Measurements from ENCODE around the gene DPH7.

Gene DPH7

DNA sequence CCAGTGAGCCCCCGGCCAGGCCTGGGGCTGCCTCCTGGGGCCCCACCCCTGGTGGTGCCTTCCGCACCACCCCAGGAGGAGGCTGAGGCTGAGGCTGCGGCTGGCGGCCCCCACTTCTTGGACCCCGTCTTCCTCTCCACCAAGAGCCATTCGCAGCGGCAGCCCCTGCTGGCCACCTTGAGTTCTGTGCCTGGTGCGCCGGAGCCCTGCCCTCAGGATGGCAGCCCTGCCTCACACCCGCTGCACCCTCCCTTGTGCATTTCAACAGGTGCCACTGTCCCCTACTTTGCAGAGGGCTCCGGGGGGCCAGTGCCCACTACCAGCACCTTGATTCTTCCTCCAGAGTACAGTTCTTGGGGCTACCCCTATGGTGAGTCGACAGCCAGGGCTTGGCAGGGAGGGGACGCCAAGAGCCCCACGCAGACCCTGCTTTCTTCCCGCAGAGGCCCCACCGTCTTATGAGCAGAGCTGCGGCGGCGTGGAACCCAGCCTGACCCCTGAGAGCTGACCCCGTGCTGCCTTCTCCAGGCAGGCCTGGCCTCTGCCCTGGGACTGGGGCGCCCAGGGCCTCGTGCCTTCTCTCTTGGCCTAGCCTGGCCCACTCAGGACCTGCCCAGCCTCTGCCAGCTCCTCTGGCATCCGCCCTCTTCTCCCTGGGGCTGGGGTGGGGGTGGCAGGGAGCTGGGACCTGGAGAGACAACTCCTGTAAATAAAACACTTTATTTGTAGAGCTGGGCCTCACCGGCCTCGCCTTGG lies 36.1 kb upstream of the DPH7 start:
- H3K27me3 ChIP-seq (ENCODE audit: insufficient read depth, low read length) = no peaks in the 10 kb centered on the region
- no peaks in the 10 kb centered on the region for H3K9me3 ChIP-seq (ENCODE audit: insufficient read depth, low read depth, low read length)
- H3K4me3 ChIP-seq (ENCODE audit: low read length) = no peak overlapping the region
- H3K4me1 ChIP-seq (ENCODE audit: insufficient read depth, low read length) = peaks cover 11% of the 10 kb centered on the region
- H3K27ac ChIP-seq (ENCODE audit: low read length) = no peak overlapping the region
- peaks cover 34% of the 10 kb centered on the region for H3K36me3 ChIP-seq (ENCODE audit: insufficient read depth, low read depth, low read length)
- no peak overlapping the region for H3K9ac ChIP-seq (ENCODE audit: low read depth, low read length)

DNA sequence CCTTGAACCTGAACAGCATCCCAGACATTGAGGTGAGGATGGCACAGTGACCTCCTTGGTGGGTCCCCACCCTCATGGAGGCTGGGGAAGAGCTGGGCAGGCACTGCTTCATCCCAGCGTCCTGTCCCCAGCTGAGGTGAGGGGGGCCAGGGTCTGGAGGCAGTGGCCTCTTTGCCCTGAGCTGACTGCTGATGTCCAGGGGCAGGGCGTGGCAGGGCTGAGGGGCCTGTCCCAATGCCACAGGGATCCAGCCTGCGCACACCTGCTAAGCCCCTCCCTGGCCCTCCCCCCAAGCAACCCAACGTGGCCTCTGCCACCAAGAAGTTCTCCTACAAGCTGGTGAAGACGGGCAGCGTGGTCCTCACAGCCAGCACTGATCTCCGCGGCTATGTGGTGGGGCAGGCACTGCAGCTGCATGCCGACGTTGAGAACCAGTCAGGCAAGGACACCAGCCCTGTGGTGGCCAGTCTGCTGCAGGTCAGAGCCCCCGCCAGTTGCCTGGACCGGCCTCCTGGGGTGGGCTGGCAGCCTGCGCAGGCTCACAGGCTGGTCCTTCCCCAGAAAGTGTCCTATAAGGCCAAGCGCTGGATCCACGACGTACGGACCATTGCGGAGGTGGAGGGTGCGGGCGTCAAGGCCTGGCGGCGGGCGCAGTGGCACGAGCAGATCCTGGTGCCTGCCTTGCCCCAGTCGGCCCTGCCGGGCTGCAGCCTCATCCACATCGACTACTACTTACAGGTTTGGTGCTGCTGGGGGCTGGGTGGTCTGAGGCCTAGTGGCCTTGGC lies 35.2 kb upstream of the DPH7 start:
- Histone ChIP-seq H3K4me3 (ENCODE audit: low read length) (no peak overlapping the region), H3K9me3 (ENCODE audit: insufficient read depth, low read depth, low read length) (no peaks in the 10 kb centered on the region), H3K36me3 (ENCODE audit: insufficient read depth, low read depth, low read length) (peaks cover 34% of the 10 kb centered on the region), H3K4me1 (ENCODE audit: insufficient read depth, low read length) (peaks cover 11% of the 10 kb centered on the region), H3K9ac (ENCODE audit: low read depth, low read length) (no peak overlapping the region), H3K27ac (ENCODE audit: low read length) (no peak overlapping the region), H3K27me3 (ENCODE audit: insufficient read depth, low read length) (no peaks in the 10 kb centered on the region)

DNA sequence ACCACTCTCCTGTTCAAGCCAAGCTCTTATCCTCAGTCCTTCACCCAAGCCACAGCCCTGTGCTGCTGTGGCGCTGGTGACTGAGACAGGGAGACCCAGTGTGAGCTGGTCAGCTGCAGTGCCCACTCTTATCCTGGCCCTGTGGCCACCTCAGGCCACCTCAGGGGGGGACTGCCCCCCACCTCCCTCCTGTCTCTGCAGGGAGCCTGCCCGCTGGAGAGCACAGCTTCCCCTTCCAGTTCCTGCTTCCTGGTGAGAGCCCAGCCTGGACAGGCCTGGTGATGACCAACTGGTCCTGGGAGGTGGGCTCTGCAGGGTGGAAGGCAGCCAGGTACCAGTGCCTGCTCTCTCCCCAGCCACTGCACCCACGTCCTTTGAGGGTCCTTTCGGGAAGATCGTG lies 34.5 kb upstream of the DPH7 start:
- Histone ChIP-seq H3K36me3 (ENCODE audit: insufficient read depth, low read depth, low read length) (peaks cover 34% of the 10 kb centered on the region), H3K4me3 (ENCODE audit: low read length) (no peak overlapping the region), H3K9me3 (ENCODE audit: insufficient read depth, low read depth, low read length) (no peaks in the 10 kb centered on the region), H3K27me3 (ENCODE audit: insufficient read depth, low read length) (no peaks in the 10 kb centered on the region), H3K9ac (ENCODE audit: low read depth, low read length) (no peak overlapping the region), H3K4me1 (ENCODE audit: insufficient read depth, low read length) (peaks cover 11% of the 10 kb centered on the region), H3K27ac (ENCODE audit: low read length) (no peak overlapping the region)

DNA sequence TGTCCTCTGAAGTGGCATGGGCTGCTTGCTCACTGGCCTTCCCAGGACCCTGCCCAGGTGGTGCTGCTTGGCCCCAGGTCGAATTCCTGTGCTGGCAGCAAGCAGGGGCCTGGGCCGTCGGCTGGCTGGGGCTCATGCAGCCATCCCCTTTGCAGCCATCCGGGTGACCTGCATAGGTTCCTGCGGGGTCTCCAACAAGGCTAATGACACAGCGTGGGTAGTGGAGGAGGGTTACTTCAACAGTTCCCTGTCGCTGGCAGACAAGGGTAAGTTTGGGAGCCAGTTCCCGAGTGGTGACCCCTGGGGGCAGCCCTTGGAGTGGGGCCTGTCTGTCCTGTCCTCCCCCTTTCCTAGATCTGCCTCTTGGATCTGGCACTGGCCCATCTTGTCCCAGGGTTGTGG lies 34.0 kb upstream of the DPH7 start:
- H3K36me3 ChIP-seq (ENCODE audit: insufficient read depth, low read depth, low read length) = peaks cover 34% of the 10 kb centered on the region
- no peaks in the 10 kb centered on the region for H3K27me3 ChIP-seq (ENCODE audit: insufficient read depth, low read length)
- no peak overlapping the region for H3K27ac ChIP-seq (ENCODE audit: low read length)
- no peak overlapping the region for H3K9ac ChIP-seq (ENCODE audit: low read depth, low read length)
- H3K4me3 ChIP-seq (ENCODE audit: low read length) = no peak overlapping the region
- peaks cover 10% of the 10 kb centered on the region for H3K4me1 ChIP-seq (ENCODE audit: insufficient read depth, low read length)
- no peaks in the 10 kb centered on the region for H3K9me3 ChIP-seq (ENCODE audit: insufficient read depth, low read depth, low read length)

DNA sequence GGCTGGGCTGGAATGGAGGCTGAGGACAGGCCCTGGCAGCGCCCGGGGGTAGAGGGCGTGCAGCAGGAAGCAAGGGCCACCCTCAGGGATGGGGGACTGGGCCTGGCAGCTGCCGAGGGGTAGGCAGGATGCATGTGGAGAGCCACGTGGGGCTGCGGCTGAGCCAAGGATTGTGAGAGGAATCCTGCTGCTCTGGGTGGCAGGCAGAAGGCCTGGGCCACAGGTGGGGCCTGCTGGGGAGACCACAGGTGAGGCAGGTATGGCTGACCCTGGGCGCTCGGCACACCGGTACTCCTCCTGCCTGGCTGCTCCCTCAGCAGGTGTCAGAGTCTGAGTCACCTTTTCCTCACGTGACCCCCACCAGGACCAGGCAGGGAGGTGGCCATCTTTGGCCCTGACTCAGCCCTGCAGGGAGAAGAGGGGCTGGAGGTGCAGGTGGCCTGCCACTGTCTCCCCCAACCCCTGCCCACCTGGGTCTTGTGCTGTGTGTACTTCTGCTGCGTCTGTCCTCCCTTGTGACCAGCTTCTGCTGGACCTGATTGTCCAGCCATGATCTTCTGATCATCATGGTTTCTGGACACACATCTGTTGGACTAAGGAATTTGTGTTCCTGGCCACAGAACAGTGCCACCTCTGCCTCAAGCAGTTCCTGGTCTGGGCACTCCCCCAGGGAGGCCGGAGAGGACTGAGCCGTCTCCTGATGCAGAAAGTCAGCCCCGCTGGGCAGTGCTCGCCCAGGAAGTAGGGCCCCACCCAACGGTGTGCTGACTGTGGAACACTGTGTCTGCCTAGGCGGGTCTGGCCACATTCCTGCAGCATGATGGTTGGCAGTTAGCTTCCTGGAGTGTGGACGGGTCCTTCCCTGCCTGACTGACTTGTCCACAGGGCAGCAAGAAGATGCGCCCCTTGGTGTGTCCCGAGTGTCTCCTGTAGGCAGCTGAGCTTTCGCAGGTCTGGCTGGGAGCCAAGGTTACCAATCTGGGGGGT lies 33.2 kb upstream of the DPH7 start:
- Histone ChIP-seq H3K27ac (ENCODE audit: low read length) (no peak overlapping the region), H3K9me3 (ENCODE audit: insufficient read depth, low read depth, low read length) (no peaks in the 10 kb centered on the region), H3K27me3 (ENCODE audit: insufficient read depth, low read length) (peaks cover 2% of the 10 kb centered on the region), H3K4me1 (ENCODE audit: insufficient read depth, low read length) (peaks cover 7% of the 10 kb centered on the region; the same call in 1 of the 2 replicates), H3K4me3 (ENCODE audit: low read length) (no peak overlapping the region), H3K9ac (ENCODE audit: low read depth, low read length) (no peak overlapping the region), H3K36me3 (ENCODE audit: insufficient read depth, low read depth, low read length) (peaks cover 30% of the 10 kb centered on the region)

DNA sequence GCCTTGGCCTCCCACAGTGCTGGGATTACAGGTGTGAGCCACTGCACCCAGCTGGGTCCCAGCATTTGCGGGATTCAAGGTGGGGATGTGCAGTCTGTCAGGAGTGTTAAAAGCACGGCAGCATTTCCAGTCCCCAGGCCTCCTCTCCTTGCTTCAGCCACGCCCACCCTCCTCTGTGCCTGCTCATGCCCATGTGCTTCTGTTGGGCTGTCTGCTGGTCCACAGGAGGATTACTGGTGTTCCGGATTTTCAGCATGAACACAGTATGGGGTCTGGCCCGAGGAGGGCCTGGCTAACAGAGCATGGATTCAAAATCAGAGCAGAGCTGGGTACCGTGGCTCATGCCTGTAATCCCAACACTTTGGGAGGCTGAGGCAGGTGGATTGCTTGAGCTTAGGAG lies 32.2 kb upstream of the DPH7 start:
- Histone ChIP-seq H3K27ac (ENCODE audit: low read length) (no peak overlapping the region), H3K9ac (ENCODE audit: low read depth, low read length) (no peak overlapping the region), H3K36me3 (ENCODE audit: insufficient read depth, low read depth, low read length) (peaks cover 21% of the 10 kb centered on the region), H3K4me3 (ENCODE audit: low read length) (no peak overlapping the region), H3K27me3 (ENCODE audit: insufficient read depth, low read length) (peaks cover 9% of the 10 kb centered on the region), H3K9me3 (ENCODE audit: insufficient read depth, low read depth, low read length) (no peaks in the 10 kb centered on the region), H3K4me1 (ENCODE audit: insufficient read depth, low read length) (peaks cover 7% of the 10 kb centered on the region; the same call in 1 of the 2 replicates)

DNA sequence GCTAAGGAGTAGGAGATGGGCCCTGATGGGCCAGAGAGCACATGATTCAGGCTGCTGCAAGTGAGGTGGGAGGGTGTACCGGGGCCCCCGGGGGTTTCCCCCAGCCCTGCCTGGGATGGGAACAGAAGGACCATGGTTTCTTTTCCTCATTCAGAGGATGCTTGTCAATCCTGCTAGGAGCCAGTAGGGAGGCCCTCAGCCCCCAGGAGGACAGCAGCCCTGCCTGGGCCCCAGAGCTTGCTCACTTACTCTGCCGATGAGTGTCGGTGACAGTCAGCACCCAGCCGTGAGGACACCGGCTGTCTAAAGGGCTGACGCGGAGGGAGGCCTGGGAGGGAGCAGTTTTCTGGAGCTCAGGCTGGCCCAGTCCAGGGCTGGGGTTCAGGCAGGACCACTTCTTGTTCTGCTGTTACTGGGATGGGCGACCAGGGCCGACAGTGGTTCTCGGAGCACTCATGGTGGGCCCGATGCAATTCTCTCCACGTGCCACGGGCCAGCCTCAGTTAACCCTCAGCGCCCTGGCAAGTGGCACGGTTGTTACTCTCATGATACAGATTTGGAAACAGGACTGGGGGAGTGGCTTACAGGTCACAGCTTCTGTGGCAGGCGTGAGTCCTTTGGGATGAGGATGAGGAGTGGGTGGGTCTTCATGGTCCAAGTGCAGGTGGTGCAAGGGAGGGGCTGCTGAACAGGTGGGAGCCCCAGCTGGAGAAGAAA lies 28.6 kb upstream of the DPH7 start:
- H3K9me3 ChIP-seq (ENCODE audit: insufficient read depth, low read depth, low read length) = no peaks in the 10 kb centered on the region
- peaks cover 5% of the 10 kb centered on the region; the same call in 1 of the 2 replicates for H3K4me1 ChIP-seq (ENCODE audit: insufficient read depth, low read length)
- H3K27me3 ChIP-seq (ENCODE audit: insufficient read depth, low read length) = peaks cover 28% of the 10 kb centered on the region
- H3K4me3 ChIP-seq (ENCODE audit: low read length) = no peak overlapping the region
- no peak overlapping the region for H3K27ac ChIP-seq (ENCODE audit: low read length)
- no peak overlapping the region for H3K9ac ChIP-seq (ENCODE audit: low read depth, low read length)
- H3K36me3 ChIP-seq (ENCODE audit: insufficient read depth, low read depth, low read length) = no peaks in the 10 kb centered on the region

DNA sequence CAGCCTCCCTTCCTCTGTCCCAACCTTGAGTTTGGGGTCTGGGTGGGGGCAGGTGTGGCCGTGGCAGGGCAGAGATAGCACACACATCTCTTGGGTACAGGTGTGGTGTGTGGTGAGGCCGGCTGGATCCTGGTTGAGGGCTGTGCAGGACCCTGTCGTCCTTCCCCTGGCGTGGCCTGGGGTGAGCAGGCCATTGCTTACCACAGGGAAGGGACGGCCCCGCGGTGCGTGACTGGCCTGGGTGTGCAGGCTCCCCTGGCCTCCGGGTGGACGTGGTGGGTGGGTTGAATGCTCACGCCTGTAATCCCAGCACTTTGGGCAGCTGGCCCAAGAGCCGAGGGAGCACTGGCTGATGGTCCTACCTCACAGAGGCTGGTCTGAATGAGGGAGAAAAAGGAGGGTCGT lies 28.0 kb upstream of the DPH7 start:
- no peaks in the 10 kb centered on the region for H3K36me3 ChIP-seq (ENCODE audit: insufficient read depth, low read depth, low read length)
- peak overlapping the region; percentile 65 for H3K4me3 ChIP-seq (ENCODE audit: low read length)
- no peaks in the 10 kb centered on the region; the same call in 1 of the 2 replicates for H3K4me1 ChIP-seq (ENCODE audit: insufficient read depth, low read length)
- H3K27ac ChIP-seq (ENCODE audit: low read length) = no peak overlapping the region
- H3K9me3 ChIP-seq (ENCODE audit: insufficient read depth, low read depth, low read length) = no peaks in the 10 kb centered on the region
- H3K9ac ChIP-seq (ENCODE audit: low read depth, low read length) = no peak overlapping the region
- peaks cover 28% of the 10 kb centered on the region for H3K27me3 ChIP-seq (ENCODE audit: insufficient read depth, low read length)

DNA sequence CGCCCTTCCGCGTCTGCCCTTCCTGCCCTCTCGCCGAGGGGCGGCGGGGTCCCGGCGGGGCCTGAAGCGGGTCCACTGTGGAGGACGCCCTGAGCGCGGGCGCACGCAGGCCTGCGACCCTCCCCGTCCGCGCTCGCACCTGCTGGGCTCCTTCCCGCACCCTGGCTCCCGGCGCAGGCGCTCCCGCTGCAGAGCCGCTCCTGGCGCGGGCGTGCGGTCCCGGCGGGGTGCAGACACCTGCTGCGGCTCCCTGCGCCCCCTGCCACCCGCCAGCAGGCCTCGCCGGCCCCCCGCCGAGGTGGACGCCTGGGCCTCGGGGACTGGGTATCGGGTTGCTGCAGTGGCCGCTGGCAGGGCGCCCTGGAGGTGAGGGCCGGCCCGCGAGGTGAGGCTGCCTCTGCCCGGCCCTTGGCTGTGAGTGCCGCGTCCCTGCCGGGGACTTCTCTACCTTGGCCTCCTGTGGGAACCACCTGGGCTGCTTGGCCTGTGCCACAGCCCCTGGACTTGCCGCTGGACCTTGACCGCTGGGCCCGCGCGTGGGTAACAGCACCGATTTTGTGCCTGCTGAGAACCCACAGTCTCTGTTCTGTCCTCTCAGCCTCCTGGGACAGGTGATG lies 27.4 kb upstream of the DPH7 start:
- Histone ChIP-seq H3K27me3 (ENCODE audit: insufficient read depth, low read length) (peaks cover 28% of the 10 kb centered on the region), H3K4me3 (ENCODE audit: low read length) (peak overlapping the region; percentile 65), H3K27ac (ENCODE audit: low read length) (no peak overlapping the region), H3K4me1 (ENCODE audit: insufficient read depth, low read length) (no peaks in the 10 kb centered on the region; the same call in 1 of the 2 replicates), H3K36me3 (ENCODE audit: insufficient read depth, low read depth, low read length) (no peaks in the 10 kb centered on the region), H3K9ac (ENCODE audit: low read depth, low read length) (peak overlapping the region; percentile 48; the same call in 1 of the 2 replicates), H3K9me3 (ENCODE audit: insufficient read depth, low read depth, low read length) (no peaks in the 10 kb centered on the region)

DNA sequence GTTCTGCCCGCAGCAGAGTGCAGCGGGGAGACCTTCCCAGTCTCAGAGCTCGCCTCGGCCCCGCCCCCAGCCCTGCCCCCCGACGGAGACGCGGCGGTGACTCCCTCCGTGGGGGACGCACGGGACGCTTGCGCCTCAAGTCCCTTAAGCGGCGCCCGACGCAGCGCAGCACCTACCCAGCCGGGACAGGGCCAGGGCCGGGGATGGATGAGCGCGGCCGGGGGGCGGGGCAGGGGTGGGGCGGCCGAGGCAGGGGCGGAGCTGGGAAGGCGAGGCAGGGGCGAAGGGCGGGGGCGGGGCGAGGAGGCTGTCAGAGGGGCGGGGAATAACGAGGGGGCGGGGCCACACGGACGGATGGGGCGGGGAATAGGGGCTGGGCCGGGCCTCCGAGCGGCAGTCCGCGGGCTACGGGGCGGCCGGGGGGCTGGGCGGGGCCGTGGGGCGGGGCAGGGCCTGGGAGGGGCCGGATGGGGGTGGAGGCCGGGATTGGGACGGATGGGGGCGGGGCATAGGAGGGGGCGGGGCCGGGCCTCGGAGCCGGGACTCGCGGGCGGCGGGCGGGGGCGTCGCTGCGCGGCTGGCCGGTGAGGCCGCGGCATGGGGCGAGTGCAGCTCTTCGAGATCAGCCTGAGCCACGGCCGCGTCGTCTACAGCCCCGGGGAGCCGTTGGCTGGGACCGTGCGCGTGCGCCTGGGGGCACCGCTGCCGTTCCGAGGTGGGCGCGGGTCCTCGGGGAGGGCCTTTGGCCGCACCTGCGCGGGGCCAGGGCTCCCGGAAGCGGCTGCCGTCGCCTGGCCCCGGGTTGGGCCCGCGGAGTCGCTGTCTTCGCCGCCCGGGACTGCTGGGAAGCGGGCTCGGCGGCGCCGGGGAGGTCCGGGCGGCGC lies 26.6 kb upstream of the DPH7 start, which contains the start of gene ARRDC1:
ARRDC1 (plus strand) TSS at position 566 of the 884 bp plus-strand sequence; CDS start at position 598, 32 bp downstream.
- peaks cover 28% of the 10 kb centered on the region for H3K27me3 ChIP-seq (ENCODE audit: insufficient read depth, low read length)
- no peaks in the 10 kb centered on the region for H3K9me3 ChIP-seq (ENCODE audit: insufficient read depth, low read depth, low read length)
- peak within 1 kb of the TSS; percentile 48 for H3K9ac ChIP-seq (ENCODE audit: low read depth, low read length)
- no peak within 1 kb of the TSS for H3K27ac ChIP-seq (ENCODE audit: low read length)
- H3K4me1 ChIP-seq (ENCODE audit: insufficient read depth, low read length) = no peaks in the 10 kb centered on the region; the same call in 1 of the 2 replicates
- peak within 1 kb of the TSS; percentile 65 for H3K4me3 ChIP-seq (ENCODE audit: low read length)
- H3K36me3 ChIP-seq (ENCODE audit: insufficient read depth, low read depth, low read length) = no peaks in the 10 kb centered on the region

Measured in iPS-20b (cell line).